ENCODE results near the gene UQCC2. TPM values are rescaled to one million over a fixed set of nuclear protein-coding genes. Genes with fewer than 3 reads are reported as not detected.

Gene UQCC2
- total and polyA plus RNA-seq, 2 of the 8 experiments (the other 6 are each of a cell fraction or from before 2014, with no cell fraction given): 52.1 to 104 TPM

DNA sequence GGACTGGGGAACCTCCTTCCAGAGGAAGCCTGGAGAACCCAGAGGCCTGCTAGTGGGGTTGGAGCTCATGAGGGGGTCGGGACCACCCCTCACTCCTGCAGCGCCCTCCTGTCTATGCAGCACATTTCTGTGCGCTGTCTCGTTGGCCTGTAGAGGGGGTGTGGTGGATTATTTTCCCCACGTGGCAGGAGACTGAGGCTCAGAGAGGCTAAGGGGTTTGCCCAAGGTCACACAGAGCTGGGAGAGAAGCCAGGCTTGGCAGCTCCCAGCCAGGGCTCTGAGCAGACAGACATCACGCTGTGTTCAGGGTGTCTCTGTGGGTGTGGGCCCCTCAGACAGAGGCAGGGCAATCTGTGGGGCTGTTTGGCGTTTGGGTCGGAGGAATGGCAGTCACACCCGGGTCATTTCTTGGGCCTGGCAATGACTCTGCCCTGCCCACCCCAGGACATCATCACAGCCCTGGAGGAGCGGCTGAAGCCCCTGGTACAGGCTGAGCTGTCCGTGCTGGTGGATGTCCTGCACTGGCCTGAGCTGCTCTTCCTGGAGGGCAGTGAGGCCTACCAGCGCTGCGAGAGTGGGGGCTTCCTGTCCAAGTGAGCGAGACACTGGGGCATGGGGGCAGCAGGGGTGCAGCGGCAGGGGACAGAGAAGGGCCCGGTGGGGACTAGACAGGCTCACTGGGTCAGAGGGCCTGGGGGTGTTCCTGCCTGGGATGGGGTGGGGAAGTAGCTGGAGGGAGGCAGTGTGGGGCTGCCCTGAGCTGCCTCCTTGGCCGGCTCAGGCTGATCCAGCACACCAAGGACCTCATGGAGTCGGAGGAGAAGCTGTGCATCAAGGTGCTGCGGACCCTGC lies 27.7 kb downstream of the UQCC2 start (continued):
- TF ChIP-seq RAD21 (IDR thresholded peaks at IDR 0.05 in 1 of 2, conservative IDR thresholded peaks at IDR 0.05 in 1 of 2; ENCODE audit: low read depth in 2 of 2, low read length in 2 of 2) (no peak), HDAC2 (IDR thresholded peaks at IDR 0.05; ENCODE audit: borderline replicate concordance in 1 of 2, low read depth in 2 of 2, low read length in 2 of 2) (no peak), CTCF (IDR thresholded peaks at IDR 0.05; ENCODE audit: control extremely low read depth in 1 of 3, insufficient read depth in 1 of 3, low read depth in 1 of 3, low read length in 3 of 3) (no peak), TAF7 (optimal IDR thresholded peaks at IDR 0.05; ENCODE audit: borderline replicate concordance, low read depth, low read length) (no peak), POLR2A (IDR thresholded peaks at IDR 0.05; ENCODE audit: control extremely low read depth in 1 of 2, low read depth in 2 of 2, low read length in 2 of 2) (no peak)
- TF ChIP-seq, protein P1, sequence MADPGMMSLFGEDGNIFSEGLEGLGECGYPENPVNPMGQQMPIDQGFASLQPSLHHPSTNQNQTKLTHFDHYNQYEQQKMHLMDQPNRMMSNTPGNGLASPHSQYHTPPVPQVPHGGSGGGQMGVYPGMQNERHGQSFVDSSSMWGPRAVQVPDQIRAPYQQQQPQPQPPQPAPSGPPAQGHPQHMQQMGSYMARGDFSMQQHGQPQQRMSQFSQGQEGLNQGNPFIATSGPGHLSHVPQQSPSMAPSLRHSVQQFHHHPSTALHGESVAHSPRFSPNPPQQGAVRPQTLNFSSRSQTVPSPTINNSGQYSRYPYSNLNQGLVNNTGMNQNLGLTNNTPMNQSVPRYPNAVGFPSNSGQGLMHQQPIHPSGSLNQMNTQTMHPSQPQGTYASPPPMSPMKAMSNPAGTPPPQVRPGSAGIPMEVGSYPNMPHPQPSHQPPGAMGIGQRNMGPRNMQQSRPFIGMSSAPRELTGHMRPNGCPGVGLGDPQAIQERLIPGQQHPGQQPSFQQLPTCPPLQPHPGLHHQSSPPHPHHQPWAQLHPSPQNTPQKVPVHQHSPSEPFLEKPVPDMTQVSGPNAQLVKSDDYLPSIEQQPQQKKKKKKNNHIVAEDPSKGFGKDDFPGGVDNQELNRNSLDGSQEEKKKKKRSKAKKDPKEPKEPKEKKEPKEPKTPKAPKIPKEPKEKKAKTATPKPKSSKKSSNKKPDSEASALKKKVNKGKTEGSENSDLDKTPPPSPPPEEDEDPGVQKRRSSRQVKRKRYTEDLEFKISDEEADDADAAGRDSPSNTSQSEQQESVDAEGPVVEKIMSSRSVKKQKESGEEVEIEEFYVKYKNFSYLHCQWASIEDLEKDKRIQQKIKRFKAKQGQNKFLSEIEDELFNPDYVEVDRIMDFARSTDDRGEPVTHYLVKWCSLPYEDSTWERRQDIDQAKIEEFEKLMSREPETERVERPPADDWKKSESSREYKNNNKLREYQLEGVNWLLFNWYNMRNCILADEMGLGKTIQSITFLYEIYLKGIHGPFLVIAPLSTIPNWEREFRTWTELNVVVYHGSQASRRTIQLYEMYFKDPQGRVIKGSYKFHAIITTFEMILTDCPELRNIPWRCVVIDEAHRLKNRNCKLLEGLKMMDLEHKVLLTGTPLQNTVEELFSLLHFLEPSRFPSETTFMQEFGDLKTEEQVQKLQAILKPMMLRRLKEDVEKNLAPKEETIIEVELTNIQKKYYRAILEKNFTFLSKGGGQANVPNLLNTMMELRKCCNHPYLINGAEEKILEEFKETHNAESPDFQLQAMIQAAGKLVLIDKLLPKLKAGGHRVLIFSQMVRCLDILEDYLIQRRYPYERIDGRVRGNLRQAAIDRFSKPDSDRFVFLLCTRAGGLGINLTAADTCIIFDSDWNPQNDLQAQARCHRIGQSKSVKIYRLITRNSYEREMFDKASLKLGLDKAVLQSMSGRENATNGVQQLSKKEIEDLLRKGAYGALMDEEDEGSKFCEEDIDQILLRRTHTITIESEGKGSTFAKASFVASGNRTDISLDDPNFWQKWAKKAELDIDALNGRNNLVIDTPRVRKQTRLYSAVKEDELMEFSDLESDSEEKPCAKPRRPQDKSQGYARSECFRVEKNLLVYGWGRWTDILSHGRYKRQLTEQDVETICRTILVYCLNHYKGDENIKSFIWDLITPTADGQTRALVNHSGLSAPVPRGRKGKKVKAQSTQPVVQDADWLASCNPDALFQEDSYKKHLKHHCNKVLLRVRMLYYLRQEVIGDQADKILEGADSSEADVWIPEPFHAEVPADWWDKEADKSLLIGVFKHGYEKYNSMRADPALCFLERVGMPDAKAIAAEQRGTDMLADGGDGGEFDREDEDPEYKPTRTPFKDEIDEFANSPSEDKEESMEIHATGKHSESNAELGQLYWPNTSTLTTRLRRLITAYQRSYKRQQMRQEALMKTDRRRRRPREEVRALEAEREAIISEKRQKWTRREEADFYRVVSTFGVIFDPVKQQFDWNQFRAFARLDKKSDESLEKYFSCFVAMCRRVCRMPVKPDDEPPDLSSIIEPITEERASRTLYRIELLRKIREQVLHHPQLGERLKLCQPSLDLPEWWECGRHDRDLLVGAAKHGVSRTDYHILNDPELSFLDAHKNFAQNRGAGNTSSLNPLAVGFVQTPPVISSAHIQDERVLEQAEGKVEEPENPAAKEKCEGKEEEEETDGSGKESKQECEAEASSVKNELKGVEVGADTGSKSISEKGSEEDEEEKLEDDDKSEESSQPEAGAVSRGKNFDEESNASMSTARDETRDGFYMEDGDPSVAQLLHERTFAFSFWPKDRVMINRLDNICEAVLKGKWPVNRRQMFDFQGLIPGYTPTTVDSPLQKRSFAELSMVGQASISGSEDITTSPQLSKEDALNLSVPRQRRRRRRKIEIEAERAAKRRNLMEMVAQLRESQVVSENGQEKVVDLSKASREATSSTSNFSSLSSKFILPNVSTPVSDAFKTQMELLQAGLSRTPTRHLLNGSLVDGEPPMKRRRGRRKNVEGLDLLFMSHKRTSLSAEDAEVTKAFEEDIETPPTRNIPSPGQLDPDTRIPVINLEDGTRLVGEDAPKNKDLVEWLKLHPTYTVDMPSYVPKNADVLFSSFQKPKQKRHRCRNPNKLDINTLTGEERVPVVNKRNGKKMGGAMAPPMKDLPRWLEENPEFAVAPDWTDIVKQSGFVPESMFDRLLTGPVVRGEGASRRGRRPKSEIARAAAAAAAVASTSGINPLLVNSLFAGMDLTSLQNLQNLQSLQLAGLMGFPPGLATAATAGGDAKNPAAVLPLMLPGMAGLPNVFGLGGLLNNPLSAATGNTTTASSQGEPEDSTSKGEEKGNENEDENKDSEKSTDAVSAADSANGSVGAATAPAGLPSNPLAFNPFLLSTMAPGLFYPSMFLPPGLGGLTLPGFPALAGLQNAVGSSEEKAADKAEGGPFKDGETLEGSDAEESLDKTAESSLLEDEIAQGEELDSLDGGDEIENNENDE (IDR thresholded peaks at IDR 0.05; ENCODE audit: insufficient replicate concordance, low read length): no peak
